Activated CD4-positive, CD25-positive, alpha-beta regulatory T cell treated with anti-CD3 and anti-CD28 coated beads, Interleukin-2, amount 50 U/mL, for 16 hours (primary cell): ENCODE data around the gene PTPA.

ENCODE experiments used
- DNase-seq: peaks from one replicate; pipeline ENCODE4 v3.0.0-alpha.2; 2020; ENCODE audit warnings: low read depth, low spot score

PTPA gene

GRCh38 chr9:129137292-129138143 lies 26.3 kb downstream of the PTPA start:
- DNase-seq, result no peak

GRCh38 chr9:129138144-129138462 lies 26.9 kb downstream of the PTPA start:
- DNase-seq, result no peak

GRCh38 chr9:129138476-129139232 lies 27.4 kb downstream of the PTPA start:
- DNase-seq, result no peak

- DNase-seq, result peak; percentile 64
Observed at GRCh38 chr9:129139233-129139992, 28.2 kb downstream of the PTPA start.

GRCh38 chr9:129139993-129140396 lies 28.8 kb downstream of the PTPA start:
- peak; percentile 60 for DNase-seq

- no peak for DNase-seq
Observed at GRCh38 chr9:129140397-129141065, 29.3 kb downstream of the PTPA start.

- DNase-seq, result no peak
Observed at GRCh38 chr9:129141066-129142041, 30.1 kb downstream of the PTPA start.

- DNase-seq, result no peak
Observed at GRCh38 chr9:129142138-129142935, 31.1 kb downstream of the PTPA start.

GRCh38 chr9:129143031-129143927 lies 32.1 kb downstream of the PTPA start:
- DNase-seq, result peak; percentile 42

- no peak for DNase-seq
Observed at GRCh38 chr9:129145316-129145715, 34.1 kb downstream of the PTPA start.

GRCh38 chr9:129145841-129146292 lies 34.7 kb downstream of the PTPA start:
- DNase-seq, result no peak

GRCh38 chr9:129146441-129146941 lies 35.3 kb downstream of the PTPA start:
- DNase-seq, result no peak

GRCh38 chr9:129148463-129149204 lies 37.4 kb downstream of the PTPA start:
- DNase-seq, result no peak

- DNase-seq, result no peak
Observed at GRCh38 chr9:129149442-129149841, 38.2 kb downstream of the PTPA start.

GRCh38 chr9:129150122-129150521 lies 38.9 kb downstream of the PTPA start:
- no peak for DNase-seq

GRCh38 chr9:129150672-129151211 lies 39.5 kb downstream of the PTPA start:
- DNase-seq, result no peak

GRCh38 chr9:129151469-129151868 lies 40.3 kb downstream of the PTPA start:
- DNase-seq, result no peak
